ENCODE results near the gene LINGO3. TPM values are rescaled to one million over a fixed set of nuclear protein-coding genes. Genes with fewer than 3 reads are reported as not detected.

The LINGO3 gene
- total and polyA plus RNA-seq, 2 of the 4 experiments (the other 2 are of a cell fraction): not detected

- Histone ChIP-seq H2BK5ac (ENCODE audit: low read depth, low read length, poor library complexity, severe bottlenecking) (no peak overlapping the region), H3K14ac (replicated peaks; ENCODE audit: low read depth, low read length) (no peak overlapping the region), H4K8ac (ENCODE audit: low read depth in 2 of 2, low read length in 2 of 2) (no peak overlapping the region), H3K27ac (ENCODE audit: insufficient read depth, low read length) (no peak overlapping the region), H3K9me3 (ENCODE audit: control insufficient read depth, insufficient read depth, low read length) (peaks cover 3% of the 10 kb centered on the region), H3K27me3 (ENCODE audit: control insufficient read depth, insufficient read depth, low read length) (peaks cover 3% of the 10 kb centered on the region; the same call in 1 of the 2 replicates), H3K4me2 (ENCODE audit: low read depth, low read length) (no peak overlapping the region), H3K4ac (ENCODE audit: low read depth, low read length) (no peak overlapping the region), H2AFZ (replicated peaks; ENCODE audit: low read length, poor library complexity) (no peak overlapping the region), H4K5ac (ENCODE audit: low read depth, low read length) (no peak overlapping the region), H3K9ac (ENCODE audit: low read depth, low read length) (no peak overlapping the region), H2BK120ac (ENCODE audit: low read depth, low read length) (no peak overlapping the region), H2BK15ac (ENCODE audit: low read depth, low read length) (no peak overlapping the region), H4K91ac (ENCODE audit: insufficient read depth, low read depth, low read length) (no peak overlapping the region), H3K4me1 (ENCODE audit: control insufficient read depth, insufficient read depth, low read length) (no peaks in the 10 kb centered on the region), H3K79me1 (ENCODE audit: low read depth in 1 of 2, low read length in 2 of 2) (no peaks in the 10 kb centered on the region), H3K18ac (ENCODE audit: low read depth, low read length) (no peak overlapping the region), H2AK5ac (ENCODE audit: low read depth, low read length) (no peak overlapping the region), H3K36me3 (ENCODE audit: control insufficient read depth, insufficient read depth, low read length) (peaks cover 12% of the 10 kb centered on the region; the same call in 1 of the 2 replicates), H4K20me1 (ENCODE audit: insufficient read depth, low read length) (no peaks in the 10 kb centered on the region; the same call in 1 of the 2 replicates), H3K9me1 (ENCODE audit: insufficient read depth, low read length) (no peaks in the 10 kb centered on the region), H3K56ac (ENCODE audit: extremely low read depth, insufficient read depth, low read length) (no peak overlapping the region), H3K4me3 (ENCODE audit: insufficient read depth, low read depth, low read length) (no peak overlapping the region), H2AK9ac (replicated peaks; ENCODE audit: low read depth, low read length, poor library complexity) (no peak overlapping the region), H2BK20ac (ENCODE audit: low read depth, low read length) (no peak overlapping the region), H3K23ac (ENCODE audit: low read depth, low read length) (no peak overlapping the region)
- no peak for DNase-seq
- in situ Hi-C loops (cut with MboI; ENCODE audit: low sequenced_read_pairs) (loop anchor here (10.0 kb wide), 1 partner anchor 163 kb away; the partner anchor contains the start of gene AP3D1), intact Hi-C loops (cut with micrococcal nuclease) (loop anchor here (2.0 kb wide), 1 partner anchor 81 kb away; the partner anchor contains the start of genes PLEKHJ1 and SF3A2), dilution Hi-C loops (cut with HindIII; ENCODE audit: low sequenced_read_pairs, unreplicated experiment) (no loop called here)
- TF ChIP-seq RAD21 (IDR thresholded peaks at IDR 0.05; ENCODE audit: low read length): no peak
- TF ChIP-seq FOS (IDR thresholded peaks at IDR 0.05; ENCODE audit: low read depth, low read length): no peak
- TF ChIP-seq MAZ (IDR thresholded peaks at IDR 0.05; ENCODE audit: borderline replicate concordance, low read depth, low read length): no peak
- TF ChIP-seq RFX5 (IDR thresholded peaks at IDR 0.05; ENCODE audit: low read depth, low read length): no peak
- no peak for TF ChIP-seq NFE2L2 (IDR thresholded peaks at IDR 0.05; ENCODE audit: low read depth, low read length)
- no peak for TF ChIP-seq CTCF (conservative IDR thresholded peaks at IDR 0.05; ENCODE audit: low read depth, low read length)
- no peak for TF ChIP-seq RCOR1 (IDR thresholded peaks at IDR 0.05; ENCODE audit: insufficient replicate concordance, low read length)
- no peak for TF ChIP-seq MXI1 (IDR thresholded peaks at IDR 0.05; ENCODE audit: borderline replicate concordance, low read depth, low read length)
- no peak for TF ChIP-seq BHLHE40 (IDR thresholded peaks at IDR 0.05; ENCODE audit: low read depth, low read length)
- no peak for TF ChIP-seq CEBPB (IDR thresholded peaks at IDR 0.05; ENCODE audit: low read depth, low read length)
- TF ChIP-seq SMC3 (IDR thresholded peaks at IDR 0.05; ENCODE audit: low read depth, low read length): no peak
- TF ChIP-seq CHD1 (IDR thresholded peaks at IDR 0.05; ENCODE audit: low read depth, low read length): no peak
- no peak for TF ChIP-seq ELK1 (IDR thresholded peaks at IDR 0.05; ENCODE audit: borderline replicate concordance, low read depth, low read length)
- TF ChIP-seq, protein P1, sequence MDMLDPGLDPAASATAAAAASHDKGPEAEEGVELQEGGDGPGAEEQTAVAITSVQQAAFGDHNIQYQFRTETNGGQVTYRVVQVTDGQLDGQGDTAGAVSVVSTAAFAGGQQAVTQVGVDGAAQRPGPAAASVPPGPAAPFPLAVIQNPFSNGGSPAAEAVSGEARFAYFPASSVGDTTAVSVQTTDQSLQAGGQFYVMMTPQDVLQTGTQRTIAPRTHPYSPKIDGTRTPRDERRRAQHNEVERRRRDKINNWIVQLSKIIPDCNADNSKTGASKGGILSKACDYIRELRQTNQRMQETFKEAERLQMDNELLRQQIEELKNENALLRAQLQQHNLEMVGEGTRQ (IDR thresholded peaks at IDR 0.05; ENCODE audit: low read depth, low read length): no peak
- no peak for TF ChIP-seq MAFK (IDR thresholded peaks at IDR 0.05; ENCODE audit: low read depth, low read length)
- TF ChIP-seq POLR2A (IDR thresholded peaks at IDR 0.05; ENCODE audit: low read depth, low read length): no peak
- ChIA-PET CTCF (no interaction called here), POLR2A (ENCODE audit: unreplicated experiment) (no interaction called here)
- BruUV-seq (replicated peaks): no TSS peak
- no peak for ATAC-seq (ENCODE audit: low read depth)
- 93% methylated on average over 3 of the region's 25 CpGs; no CpG with 5 or more reads in 1 of the 2 experiments for WGBS, 2 experiments (ENCODE audit: extremely low coverage in 2 of 2, insufficient read length in 1 of 2)
Observed at GRCh38 chr19:2317756-2318155, 9.8 kb upstream of the LINGO3 start.
